OCI-M2 (cell line): Measurements from ENCODE around the gene FJX1.
"Not testable (repeated sequence)": the region's sequence is repeated elsewhere in the genome, so short reads cannot be mapped to it uniquely, and the experiment has no call there.

Experiments
- DNase-seq: peaks from one replicate; lab custom pipeline; 2025; ENCODE audit not compliant: unreplicated experiment; lab: John Stamatoyannopoulos, UW

The FJX1 gene

GRCh38 chr11:35631891-35632290, 13.6 kb downstream of the FJX1 start:
- DNase-seq = no peak

- no peak for DNase-seq
These were observed 14.0 kb downstream of the FJX1 start for GRCh38 chr11:35632301-35632700.

GRCh38 chr11:35633827-35634423, 15.7 kb downstream of the FJX1 start:
- no peak for DNase-seq

DNA sequence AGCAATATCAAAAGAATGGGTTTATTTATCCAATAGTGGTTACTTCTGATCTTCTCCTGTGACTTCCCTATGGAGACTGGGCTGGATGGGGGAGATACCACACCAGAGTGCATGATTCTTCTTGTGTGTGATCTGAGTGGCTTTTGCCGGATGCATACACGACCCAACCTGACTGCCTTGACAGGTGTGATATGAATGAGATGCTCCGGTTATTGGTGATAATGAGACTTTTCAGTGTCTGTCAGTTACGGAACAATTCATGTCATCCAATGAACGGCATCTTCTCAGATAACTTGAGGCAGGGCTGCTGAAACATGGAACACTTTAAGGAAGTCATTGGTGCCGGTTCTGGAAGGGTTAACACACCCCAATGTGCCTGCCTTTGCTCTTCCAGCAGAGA, 17.7 kb downstream of the FJX1 start:
- no peak for DNase-seq

DNA sequence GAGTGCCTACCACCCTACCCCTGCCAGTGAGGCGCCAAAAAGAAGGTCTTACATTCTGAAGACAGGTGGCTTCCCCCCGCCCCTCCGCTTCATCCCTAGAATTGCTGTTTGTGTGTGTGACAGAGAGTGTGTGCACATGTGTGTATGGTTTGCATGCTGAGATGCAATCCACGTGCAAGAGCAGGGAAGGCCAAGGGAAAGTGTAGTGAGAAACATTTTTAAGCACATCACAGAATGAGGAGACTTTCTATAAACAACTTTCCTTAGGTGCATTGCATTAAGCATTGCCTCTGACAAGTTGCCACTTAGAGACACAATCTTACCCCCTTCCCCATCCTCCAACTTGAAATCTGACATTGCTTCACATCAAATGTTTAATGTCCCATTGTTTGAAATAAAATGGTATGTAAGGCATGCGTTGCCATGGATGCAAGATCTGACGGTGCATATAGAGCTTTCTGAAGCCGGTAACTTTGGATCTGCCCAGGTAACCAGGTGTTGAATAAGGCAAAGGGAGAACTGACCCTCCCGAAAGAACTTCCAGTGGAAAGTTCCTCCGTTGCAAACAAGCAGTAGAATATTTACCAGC, 21.4 kb downstream of the FJX1 start:
- DNase-seq = no peak

- no peak for DNase-seq
These were observed 23.1 kb downstream of the FJX1 start for GRCh38 chr11:35641171-35641897.

GRCh38 chr11:35641964-35642363, 23.7 kb downstream of the FJX1 start:
- no peak for DNase-seq

- no peak for DNase-seq
These were observed 29.3 kb downstream of the FJX1 start for GRCh38 chr11:35647421-35648093.

DNA sequence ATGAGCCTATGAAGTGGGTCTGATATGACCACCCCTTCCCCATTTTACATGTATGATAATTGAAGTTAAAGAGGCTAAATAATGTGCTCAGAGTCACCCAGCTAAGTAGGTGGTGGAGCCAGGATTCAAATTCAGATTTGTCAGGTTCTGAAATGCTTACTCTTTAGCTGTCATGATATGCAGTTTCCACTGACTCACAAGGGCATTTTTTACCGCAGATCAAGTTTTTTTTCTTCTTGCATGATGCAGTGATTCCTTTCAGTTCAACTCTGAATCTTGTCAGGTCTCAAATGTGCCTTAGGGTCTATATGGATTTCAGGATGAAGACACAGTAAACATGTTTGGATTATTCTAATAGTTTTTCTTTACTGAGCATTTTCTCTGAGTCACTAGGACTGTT, 31.7 kb downstream of the FJX1 start:
- no peak for DNase-seq

GRCh38 chr11:35650467-35650866, 32.2 kb downstream of the FJX1 start:
- DNase-seq = no peak

DNA sequence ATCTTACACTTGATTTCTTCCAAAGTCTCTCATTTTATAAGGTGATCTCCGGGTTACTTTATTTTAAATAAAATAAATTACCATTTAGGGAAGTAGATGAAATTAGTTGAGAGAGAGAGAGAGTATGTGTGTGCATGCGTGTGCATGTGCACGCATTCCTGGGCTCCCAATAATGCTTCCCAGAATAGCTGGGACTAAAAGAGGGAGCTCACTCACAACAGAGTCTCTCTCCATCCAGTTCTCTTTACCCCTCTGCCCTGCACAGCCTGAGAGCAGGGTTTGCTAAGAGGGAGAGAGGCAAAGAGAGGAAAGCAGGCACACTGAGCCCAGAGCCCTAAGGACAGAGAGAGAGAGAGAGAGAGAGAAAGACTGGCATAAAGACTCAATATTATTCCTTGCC, 33.0 kb downstream of the FJX1 start:
- no peak for DNase-seq

DNA sequence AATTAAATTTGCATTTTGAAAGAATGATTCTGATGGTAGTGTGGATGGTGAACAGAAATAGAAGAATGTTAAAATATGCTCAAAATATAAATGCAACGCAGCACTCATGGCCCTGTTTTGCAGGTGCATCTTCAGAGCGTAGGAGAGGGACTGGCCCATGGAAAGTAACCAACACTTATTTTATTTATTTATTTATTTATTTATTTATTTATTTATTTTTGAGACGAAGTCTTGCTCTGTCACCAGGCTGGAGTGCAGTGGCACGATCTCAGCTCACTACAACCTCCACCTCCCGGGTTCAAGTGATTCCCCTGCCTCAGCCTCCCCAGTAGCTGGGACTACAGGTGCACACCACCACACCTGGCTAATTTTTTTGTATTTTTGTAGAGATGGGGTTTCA, 34.5 kb downstream of the FJX1 start:
- DNase-seq = not testable (repeated sequence)

DNA sequence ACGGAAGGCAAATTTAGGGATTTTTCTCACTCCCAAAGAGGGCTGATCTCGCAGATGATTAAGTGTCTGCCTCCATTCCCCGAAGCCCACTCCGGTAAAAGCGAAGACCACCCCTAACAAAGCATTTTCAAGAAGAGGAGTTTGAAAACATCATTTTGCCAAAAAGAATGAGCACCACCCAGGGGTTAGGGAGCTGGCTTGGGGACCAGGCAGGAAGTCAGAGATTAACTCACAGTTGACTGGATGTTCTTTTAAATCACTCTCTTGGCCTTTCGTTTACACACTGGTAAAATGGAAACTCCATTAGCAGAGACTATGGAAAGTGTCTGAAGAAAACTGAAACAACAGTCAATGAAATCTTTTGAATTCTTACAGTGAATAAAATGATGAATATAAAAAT, 36.5 kb downstream of the FJX1 start:
- DNase-seq = no peak

GRCh38 chr11:35655254-35655653, 37.0 kb downstream of the FJX1 start:
- no peak for DNase-seq

DNA sequence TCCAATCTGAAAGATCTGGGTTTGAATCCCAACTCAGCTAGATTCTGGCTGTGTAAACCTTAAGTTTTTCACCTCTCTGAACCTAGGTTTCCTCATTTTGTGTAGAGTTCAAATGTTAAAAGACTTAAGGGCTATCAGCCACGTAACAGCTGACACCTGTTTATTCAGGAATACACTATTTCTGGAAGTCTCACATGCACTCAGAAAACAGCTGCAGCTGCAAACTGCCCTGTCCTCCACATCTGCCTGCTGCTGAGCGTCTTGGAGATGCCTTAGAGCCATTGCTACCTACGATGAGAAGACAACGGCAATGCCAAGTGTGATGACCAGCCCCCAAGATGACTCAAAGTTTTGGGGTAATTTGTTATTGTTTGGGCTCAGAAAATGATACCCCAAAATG, 37.6 kb downstream of the FJX1 start:
- no peak for DNase-seq

- no peak for DNase-seq
These were observed 40.0 kb downstream of the FJX1 start for GRCh38 chr11:35658020-35658948.

GRCh38 chr11:35661534-35661933, 43.3 kb downstream of the FJX1 start:
- DNase-seq = no peak

DNA sequence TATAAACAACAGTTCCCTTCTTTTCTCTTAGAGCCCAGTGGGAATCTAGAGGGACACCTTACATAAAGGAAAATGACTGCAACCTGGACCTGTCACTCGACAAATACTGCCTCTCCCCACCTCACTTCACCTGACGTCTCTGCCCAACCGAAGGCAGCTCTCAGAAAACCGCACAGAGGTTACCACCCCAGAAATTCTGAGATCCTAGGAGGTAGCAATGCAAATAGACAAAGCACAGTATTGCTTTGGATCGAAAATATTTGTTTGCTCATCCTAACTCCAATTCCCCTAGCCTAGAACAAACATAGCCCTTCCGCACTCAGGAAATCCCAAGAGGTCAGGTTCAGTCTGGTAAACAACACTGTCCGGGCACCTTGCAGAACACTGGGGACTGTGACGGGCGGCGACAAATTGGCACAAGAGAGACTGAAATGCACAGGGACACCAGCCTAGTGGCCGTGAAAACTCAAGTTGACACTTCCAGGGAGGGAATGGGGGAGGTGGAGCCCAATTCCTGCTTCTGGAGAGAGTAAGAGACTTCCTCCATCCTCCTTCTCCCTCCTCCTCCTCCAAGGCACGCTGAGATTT, 43.9 kb downstream of the FJX1 start:
- DNase-seq = no peak

DNA sequence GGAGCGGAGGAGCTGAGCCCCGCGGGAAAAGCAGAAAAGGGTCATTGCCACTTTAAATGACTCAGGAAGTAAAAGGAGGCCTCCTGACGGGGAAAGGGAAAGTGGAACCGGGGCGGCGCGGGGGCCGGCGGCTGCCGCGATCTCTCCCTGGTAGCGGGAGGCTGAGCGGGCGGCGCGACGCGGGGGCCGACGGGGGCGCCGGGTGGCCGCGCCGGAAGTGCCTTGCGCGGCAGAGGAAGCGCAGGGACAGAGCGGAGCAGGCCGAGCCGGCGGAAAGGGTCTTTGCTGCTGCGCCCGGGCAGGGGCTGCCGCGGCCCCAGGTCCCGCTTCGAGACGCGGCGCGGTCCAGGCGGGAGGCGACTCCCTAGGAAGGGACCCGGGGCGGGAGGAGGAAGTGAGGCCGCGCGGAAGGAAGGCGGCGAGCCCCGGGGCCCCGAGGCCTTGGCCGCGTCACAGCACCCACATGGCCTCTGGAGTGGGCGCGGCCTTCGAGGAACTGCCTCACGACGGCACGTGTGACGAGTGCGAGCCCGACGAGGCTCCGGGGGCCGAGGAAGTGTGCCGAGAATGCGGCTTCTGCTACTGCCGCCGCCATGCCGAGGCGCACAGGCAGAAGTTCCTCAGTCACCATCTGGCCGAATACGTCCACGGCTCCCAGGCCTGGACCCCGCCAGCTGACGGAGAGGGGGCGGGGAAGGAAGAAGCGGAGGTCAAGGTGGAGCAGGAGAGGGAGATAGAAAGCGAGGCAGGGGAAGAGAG, 44.6 kb downstream of the FJX1 start, which contains the start of gene TRIM44:
Gene TRIM44 (plus strand): TSS at position 127 of the 759 bp plus-strand sequence. CDS start 337 bp downstream, at position 464.
- no peak for DNase-seq

- DNase-seq = no peak
These were observed 45.1 kb downstream of the FJX1 start for GRCh38 chr11:35663408-35663702.
